Suprapubic skin (tissue), 3 donors: ENCODE results near the gene CDC5L.

ENCODE experiments used
- CTCF ChIP-seq, 2 donors: fragments of 200-600 bp in 1 of 2; fragments of 450-650 bp in 1 of 2; sonication (generic) in 1 of 2; IDR thresholded peaks; one replicate each; pipeline ENCODE4 v1.5.1; 2016 to 2019; ENCODE audit warnings: antibody characterized with exemption in 2 of 2, mild to moderate bottlenecking in 1 of 2, moderate library complexity in 1 of 2
- POLR2A ChIP-seq, 2 donors: fragments of 450-650 bp; IDR thresholded peaks; one replicate each; pipeline ENCODE4 v1.6.1; 2017; ENCODE audit warnings: antibody characterized with exemption in 2 of 2, mild to moderate bottlenecking in 2 of 2, moderate library complexity in 2 of 2

- no peak for TF ChIP-seq POLR2A (IDR thresholded peaks at IDR 0.05)
- TF ChIP-seq CTCF (IDR thresholded peaks at IDR 0.05), result no peak
These were observed 106.5 kb downstream of the CDC5L start for GRCh38 chr6:44494011-44494501.
